Right kidney (tissue), 1 donor: Measurements from ENCODE around the gene SHANK1.
A peak's percentile ranks its signal among the peaks of the same experiment; 100 is the strongest.

Source experiments
- DNase-seq: peaks from one replicate; pipeline ENCODE4 v3.0.0-alpha.2; 2016

The SHANK1 gene

DNA sequence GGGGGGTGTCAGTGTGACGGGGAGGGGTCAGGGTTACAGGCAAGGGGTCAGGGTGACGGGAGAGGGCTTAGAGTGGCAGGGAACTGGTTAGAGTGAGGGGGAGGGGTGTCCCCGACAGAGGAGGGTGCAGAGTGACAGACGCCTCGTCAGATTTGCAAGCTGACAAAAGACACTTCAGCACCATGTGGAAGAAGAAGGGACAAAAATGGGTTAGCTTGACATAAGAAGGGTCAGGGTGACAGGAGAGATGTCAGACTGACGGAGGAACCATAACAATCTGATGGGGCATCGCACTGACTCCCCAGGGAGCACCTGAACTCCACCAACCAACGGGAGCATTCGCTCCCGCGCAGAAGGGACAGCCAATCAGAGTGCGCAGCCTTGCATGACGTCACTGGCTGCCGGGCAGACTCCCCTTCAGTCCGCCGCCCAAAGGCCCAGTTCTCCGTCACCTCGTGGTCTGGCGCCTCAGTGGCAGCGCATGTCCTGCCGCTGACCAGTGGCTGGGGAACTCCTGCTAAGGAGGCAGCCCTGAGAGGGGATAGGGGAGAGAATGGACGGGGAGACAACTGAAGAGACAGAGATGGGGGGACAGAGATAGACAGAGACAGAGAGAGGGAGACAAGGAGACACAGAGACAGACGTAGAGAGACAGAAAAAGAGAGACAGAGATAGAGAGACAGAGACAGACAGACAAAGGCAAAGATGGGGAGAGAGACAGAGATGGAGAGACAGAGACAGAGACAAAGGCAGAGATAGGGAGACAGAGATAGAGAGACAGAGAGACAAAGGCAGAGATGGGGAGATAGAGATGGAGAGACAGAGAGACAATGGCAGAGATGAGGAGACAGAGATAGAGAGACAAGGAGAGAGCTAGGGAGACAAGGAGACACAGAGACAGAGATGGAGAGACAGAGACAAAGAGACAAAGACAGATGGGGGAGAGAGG, 40.2 kb downstream of the SHANK1 start:
- DNase-seq = peak; percentile 70

DNA sequence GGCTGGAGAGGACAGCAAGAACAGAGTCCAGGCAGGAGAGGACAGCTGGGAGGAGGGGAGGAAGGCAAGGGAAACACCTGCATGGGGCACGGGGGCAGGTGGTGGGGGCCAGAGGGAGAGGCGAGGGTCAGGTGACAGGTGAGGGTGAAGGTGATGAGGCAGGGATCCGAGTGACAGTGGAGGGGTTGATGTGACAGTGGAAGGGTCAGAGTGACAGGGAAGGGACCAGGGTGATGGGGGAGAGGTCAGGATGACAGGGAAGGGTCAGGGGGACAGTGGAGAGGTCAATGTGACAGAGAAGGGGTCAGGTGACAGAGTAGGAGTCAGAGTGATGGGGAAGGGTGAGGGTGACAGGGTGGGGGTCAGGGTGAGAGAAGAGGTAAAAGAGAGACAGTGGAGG, 41.3 kb downstream of the SHANK1 start:
- DNase-seq = no peak

DNA sequence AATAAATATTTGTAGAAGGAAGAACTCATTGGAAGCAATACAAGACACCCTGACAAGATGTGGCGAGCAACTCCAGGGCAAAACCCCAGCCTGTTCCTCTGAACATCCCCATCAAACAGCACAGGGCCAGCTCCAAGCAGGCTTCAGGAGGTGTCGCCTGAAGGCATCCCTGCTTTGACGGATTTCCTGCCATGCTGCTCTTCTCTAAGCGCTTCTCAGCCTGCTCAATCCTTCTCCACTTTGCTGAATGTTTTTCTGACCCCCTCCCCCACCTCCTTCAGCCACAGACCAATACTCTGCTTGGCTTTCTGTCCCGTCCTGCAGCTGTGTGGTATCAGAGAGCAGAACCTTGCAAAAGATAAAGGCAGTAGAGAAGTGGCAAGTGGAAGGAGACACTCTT, 42.0 kb downstream of the SHANK1 start:
- no peak for DNase-seq

DNA sequence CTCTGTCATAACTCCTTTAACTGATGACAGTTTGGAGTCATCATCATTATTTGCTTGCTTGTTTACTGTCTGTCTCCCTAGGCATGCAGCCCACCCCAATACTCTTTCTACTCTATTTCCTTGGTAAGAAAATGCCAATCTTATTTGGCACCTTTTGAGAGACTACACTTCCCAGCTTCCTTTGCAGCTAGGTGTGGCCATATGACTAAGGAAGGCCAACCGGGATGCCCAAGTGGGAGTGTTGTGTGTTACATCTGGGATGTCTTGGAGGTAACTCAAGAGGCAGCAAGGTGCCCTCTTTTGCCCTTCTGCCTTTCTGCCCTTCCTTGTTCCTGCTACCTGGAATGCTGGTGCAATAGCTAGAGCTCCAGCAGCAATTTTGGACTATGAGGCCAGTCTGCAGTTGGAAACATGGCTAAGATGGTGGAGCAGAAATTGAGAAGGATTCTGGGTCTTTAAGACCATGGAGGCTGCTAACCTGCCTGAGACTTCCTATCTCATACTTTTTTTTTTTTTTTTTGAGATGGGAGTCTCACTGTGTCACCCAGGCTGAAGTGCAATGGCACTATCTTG, 42.9 kb downstream of the SHANK1 start:
- DNase-seq = no peak

DNA sequence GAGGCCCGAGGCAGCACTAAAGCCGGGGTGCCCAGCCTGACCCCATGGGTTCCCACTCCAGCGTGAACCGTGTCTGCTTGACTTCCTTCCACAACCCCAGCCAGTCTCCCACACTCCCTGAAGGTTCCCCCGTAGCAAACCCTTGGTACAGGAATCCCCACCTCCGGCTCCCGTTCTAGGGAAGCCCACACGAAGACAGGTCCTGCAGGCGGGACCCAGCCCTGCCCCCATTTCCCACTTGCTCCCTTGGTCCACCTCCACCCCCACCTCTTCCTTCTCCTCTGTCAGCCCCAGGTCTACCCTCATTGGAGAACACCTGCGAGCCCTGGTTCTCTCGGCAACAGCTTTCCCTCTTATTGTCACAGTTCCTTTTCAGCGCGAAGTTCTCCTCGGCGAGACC, 46.5 kb downstream of the SHANK1 start:
- DNase-seq = no peak

DNA sequence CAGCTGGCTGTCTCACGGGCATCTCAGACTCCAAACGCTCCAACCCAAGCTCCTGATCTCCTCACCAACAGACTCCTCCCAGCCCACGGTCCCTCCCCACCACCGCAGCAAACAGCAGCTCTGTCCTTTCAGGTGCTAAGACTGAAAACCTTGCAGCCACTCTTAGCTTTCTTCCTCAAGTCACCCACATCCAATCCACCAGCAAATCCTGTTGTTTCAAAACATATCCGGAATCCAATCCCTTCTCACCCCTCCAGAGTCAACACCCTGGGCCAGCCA, 49.6 kb downstream of the SHANK1 start:
- no peak for DNase-seq

DNA sequence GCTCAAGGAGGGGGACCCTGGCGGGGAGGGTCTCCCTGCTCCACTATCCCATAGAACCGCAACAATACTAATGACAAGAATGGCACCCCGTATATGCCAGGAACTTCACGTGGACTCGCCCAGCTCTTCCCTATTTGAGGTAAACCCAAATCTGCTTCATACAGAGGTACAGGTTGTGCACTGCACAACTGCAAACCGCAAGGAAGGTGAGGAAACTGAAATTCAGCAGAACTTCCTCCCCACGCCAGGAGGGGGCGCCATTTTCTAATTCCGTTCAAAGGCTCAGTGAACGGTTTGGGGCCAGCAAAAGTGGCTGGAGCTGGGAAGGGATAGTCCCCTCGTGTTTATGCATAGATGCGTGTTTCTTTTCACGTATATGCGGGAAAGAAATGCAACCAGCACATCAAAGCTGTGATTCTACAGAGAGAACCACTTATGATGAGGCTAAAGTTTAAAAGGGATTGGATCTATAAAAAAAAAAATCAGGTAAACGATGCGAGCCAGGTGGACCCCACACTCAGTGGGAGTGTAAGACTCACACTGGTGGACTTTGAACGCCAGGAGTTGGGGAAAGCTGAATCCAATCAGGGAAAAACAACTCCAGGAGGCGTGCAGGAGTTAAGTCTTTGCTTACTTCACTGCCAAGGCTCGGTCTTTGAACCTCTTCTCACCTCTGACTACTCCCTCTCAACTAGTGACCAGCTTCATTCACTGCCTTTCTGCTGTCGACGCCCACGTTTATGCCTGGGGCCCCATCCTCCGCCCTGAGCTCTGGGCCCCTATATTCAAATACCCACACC, 50.1 kb downstream of the SHANK1 start:
- DNase-seq = no peak

DNA sequence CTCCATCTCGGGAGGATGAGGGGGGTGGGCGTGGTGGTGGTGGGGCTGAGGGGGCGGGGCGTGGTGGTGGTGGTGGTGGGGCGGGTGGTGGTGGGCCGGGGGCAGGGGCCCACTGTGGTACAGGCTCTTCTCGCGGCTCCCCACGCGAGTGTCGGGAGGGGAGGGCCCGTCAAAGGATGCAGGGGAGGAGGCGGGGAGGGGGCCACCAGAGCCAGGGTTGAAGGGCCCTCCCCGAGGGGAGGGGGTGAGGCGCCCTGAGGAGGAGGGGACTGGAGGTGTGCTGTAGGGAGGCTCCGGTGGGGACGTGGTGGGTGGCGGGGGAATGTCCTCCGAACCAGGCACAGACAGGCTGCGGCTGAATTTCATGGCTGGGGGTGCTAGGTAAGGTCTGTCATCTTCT, 50.7 kb downstream of the SHANK1 start:
- no peak for DNase-seq

DNA sequence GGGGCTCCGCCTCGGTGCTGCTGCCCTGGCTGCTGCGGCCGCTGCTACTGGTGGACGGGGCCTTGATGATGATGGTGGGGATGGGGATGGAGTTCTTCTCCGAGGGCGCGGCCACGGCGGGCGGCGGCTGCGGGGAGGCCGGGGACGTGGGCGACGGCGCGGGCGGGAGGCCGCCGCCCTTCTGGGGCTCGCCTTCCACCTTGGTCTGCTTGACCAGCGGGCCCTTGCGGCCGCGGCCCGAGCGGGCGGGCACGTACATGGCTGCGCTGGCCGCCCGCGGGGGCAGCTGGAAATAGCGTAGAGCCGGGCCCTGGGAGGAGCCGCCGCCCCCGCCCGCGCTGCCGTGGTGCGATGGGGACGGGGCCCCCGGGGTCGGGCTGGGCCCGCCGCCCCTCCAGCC, 51.2 kb downstream of the SHANK1 start:
- no peak for DNase-seq

DNA sequence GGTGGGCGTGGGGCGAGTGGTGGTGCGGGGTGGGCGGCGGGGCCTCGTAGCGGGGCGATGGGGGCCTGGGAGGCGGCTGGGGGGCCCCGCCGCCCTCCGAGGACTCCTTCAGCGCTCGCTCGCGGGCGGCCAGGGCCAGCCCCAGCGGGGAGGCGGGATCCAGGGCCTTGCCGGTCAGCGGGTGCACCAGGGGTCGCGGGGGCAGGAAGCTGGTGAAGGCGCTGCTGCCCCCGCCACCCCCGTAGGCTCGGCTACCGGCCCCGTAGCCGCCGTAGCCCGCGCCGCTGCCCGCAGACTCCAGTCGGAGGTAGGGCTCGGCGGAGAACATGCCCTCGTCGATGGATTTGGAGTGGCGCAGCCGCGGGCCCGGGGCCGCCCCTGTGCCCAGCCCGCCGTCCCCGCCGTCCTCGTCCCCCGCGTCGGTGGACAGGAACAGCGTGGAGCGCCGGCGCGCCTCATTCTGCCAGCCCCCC, 51.8 kb downstream of the SHANK1 start:
- DNase-seq = peak; percentile 52

DNA sequence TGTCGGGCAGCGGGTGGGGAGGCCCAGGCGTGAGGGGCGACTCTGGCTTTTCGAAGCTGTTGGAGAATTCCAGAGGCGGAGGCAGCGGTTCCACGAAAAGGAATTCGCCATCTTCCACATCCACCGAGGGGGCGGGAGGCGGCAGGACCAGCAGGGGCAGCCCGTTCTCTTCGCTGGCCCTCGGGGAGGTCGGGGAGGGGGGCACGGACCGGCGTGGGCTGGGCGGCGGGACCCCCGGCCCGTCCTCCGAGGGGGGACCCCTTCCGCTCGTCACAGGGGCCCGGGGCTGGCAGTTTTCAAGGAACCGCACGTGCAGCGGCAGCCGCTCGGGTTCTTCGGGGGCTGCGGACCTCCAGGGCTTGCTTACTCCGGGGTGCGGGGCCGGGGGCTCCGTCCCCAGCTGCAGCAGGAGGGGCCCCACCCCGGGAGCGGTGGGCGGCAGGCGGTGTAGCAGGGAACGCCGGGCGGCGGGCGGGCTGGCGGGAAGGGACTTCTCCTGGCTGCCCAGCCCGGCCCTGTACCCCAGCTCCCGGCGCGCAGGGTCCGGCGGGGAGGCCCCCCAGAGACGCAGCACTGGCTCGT, 52.3 kb downstream of the SHANK1 start:
- DNase-seq = no peak

DNA sequence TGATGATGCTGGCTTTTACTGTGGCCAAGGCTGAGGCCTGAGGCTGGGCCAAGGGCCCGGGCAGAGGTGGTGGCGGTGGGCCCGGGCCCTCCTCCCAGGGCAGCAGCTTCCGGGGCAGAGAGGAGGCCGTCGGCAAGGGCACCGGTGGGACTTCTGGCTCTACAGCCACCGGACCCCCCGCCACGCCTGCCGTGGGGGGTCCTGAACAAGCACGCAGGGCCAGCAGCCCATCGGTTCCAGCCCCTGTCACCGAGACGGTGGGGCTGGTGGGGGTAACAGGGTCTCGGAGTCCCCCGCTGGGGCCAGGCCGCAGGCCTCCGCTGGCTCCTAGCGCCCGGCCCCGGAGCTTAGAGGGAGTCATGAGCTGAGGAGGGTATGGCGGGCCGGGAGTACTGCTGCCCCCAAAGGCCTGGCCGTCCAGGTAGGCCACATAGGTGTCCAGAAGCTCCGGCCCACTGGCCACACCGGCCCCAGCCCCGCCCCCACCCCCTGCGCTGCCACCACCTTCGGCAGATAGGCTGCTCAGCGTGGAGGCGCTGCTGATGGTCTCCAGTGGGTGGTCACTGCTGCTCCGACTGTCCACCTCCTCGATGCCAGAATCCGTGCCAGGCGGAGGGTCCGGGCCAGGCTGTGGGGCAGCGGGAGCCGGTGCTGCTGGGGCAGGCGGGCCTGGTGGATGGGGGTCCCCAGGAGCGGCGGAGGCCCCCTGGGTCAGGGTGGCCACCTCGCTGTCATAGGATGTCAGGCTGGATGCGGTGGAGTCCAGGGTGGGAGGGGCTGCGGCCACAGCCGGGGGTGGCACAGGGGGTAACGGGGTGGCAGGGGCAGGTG, 53.0 kb downstream of the SHANK1 start:
- DNase-seq = peak; percentile 49

DNA sequence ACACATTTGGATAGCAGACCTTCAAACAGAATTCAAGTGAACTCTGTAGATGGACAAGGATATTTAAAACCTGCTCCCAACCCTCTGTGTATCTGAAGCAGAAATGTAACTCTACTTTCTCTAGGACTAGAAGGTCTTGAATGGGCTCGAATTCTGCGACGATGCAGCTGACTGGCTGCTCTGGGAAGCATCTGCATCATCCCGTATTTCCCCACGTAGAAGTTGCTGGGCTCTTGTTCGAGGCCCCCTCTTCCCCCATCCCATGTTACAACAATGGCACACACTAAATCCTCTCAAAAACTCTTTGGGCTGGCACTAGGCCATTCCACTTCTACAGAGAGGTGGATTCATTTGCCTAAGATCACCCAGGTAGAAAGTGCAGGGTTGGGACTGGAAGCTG, 55.4 kb downstream of the SHANK1 start:
- no peak for DNase-seq

DNA sequence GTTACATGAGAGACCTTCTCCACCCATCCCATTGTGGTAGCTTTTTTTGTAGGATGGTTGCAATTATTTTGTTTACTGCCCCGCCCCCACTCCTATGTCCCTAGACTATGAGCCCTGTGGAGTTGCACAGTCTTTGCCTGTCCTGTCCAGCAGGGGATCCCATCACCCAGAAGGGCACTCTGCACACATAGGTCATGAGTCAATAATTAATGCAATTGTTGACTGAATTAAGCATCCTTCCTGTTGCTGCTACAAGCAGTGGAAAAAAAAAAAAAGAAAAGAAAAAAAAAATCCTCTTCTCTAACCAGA, 56.2 kb downstream of the SHANK1 start:
- DNase-seq = no peak

DNA sequence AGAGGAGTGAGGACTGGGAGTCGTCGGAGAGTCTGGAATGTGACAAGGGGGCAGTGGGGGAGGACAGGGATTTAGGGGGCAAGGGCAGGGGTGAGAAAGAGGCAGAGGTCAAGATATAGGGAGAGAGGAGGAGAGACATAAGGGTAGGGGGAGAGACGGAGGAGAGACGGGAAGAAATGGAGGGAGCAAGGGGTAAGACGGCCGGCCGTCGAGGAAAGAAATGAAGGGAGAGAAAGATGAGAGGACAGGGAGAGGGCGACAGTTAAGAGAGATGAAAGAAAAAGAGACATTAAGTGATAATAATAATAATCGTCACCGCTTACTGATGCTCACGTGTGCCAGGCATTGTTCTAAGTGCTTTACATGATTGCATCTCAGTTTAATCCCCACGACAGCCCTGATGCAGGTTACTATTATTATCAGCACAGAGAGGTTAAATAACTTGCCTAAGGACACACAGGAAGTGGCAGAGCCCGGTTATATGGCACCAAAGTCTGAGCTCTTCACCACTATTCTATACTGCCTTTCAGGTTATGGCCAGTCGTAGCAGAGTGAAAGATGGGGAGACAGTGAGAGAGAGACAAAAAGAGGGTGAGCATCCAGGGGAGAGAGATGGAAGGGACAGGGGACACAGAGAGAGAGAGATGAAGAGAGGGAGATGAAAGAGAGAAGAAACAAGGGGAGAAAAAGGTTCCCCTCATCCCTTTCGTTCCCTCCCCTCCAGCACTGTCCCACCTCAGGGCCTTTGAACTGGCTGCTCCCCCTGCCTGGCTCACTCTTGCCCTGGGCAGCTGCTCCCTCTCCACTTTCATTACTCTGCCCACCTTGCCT, 56.7 kb downstream of the SHANK1 start:
- DNase-seq = no peak

DNA sequence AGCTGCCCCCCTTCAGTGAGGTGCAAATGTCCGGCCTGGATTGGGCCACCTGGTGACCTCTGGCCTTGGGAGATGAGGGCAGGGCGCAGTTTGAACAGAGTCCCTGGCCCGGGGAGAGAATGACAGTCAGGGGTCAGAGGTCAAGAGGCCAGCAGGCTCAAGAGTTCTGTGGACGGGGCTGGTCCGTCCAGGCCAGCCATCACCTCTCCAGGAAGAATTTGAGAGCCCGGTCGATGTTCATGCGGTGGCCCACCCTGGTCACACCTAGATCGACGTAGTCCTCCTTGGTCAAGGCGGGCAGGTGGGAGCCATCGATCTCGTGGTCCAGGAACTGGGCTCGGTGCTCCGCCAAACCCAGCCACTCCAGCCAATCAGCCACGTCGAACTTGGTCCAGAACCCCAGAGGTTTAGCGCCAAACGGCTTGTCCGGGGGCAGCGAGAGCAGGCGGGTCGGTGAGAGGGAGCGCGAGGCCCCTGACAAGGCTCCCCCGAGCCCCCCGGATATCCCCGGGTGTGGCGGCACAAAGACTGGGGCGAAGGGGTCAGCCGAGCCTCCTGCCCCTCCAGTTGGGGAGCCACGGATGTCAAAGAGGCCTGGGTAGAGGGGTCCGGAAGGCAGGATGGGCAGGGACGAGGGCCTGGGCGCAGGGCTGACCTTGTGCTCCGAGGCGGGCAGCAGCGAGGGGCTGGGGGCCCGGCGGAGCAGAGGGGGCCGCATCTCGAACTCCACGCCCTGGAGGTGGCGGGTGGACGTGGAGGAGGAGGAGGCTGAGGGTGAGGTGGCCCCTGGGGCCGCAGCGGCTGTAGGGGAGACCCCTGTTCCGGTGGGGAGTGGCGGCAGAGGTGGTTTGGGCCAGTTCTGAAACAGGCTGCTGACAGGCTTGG, 57.6 kb downstream of the SHANK1 start:
- no peak for DNase-seq

DNA sequence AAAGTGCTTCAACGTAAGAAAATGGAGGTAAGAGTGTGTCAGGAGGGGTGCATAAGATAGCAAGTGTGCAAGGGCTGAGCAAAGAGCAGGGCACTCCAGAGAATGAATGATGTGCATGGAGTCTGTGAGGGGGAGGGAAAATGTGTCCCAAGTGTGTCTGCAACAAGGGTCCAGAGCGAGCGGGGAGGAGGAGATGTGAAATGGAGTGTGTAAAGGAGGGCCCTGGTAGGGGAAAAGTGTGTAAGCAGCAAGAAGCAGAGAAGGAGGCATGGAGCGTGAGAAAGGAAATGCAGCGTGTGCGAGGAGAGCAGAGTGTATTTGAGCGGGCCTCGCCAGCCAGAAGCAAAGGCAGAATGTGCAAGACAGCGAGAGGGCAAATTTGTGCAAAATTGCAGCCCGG, 58.6 kb downstream of the SHANK1 start:
- no peak for DNase-seq

DNA sequence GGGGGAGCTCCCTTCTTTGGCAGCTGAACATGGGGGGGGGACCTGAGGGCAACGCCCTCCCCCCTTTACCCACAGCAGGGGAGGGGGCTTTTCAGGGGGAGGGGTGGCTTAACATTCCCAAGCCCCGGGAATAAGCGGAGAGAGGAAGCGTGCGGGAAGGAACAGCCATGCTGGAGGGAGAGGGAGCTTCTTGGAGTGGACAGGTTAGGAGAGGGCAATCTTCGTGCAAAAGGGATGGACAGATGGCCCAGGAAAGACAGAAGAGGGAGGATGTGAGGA, 59.6 kb downstream of the SHANK1 start:
- no peak for DNase-seq

DNA sequence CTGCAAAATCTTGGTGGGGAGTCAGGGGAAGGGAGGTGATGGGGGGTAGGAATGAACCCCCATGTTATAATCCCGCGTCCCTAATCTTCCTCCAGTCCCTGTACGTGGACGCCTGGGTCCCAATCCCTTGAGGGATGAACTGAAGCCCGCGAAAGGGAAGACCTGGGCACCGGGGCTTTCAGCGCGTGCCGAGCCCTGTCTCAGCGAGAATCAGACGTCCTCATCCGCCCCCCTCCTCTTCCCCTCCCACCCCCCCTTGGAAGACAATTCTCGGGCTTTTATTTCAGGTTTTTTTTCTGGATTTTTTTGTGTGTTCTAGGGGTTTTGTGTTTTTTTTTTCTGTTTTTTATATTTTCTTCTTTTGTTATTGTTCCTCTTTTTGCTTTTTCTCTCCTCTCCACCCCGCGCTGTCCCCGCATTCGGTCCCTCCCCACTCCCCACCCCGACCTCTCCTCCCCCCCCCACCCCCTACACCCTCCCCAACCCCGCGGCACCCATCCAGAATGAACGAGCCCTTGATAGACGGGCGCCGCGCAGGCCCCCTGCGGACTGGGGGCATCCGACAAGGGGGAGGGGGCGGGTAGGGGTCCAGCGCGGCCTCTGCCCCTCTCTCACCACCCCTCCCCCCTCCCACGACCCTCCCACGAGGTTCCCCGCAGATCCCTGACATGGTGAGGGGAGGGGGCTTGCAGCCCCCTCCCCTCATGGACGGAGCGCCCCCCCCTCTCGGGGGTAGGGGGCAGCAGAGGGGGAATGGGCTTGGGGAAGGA, 60.1 kb downstream of the SHANK1 start:
- DNase-seq = no peak
